ENCODE measurements around the gene EHBP1. TPM values are rescaled to one million over a fixed set of nuclear protein-coding genes. Genes with fewer than 3 reads are reported as not detected.

EHBP1 gene
- total RNA-seq, 2 donors from 2014 or later = 34.6 to 49.8 TPM

DNA sequence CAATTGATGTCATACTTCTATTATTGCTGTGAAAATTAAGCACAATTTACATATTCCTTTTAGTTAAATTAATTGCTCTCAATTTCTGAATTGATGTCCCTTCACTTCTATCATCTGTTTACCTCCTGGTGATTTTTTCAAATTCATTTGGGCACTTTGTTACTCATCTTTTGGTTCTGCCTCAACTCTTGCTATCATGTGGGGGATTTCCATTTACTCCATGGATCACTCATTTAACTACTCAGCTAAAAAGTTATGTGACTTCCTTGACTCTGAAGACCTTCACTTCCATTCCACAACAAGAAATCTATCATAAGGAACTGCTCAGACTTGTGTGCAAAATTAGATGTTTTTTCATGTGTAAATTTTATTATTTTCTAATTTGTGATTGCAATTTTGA lies 126.2 kb downstream of the EHBP1 start:
- H3K4me1 ChIP-seq (ENCODE audit: control insufficient read depth, insufficient read depth, low read length) = no peaks in the 10 kb centered on the region
- Mint-ChIP-seq H3K27me3 (ENCODE audit: insufficient read depth) (no peaks in the 10 kb centered on the region), H3K4me1 (no peaks in the 10 kb centered on the region), H3K27ac (no peak overlapping the region), H3K36me3 (ENCODE audit: low read depth) (peaks cover 53% of the 10 kb centered on the region), H3K4me3 (no peak overlapping the region), H3K9me3 (peaks cover 34% of the 10 kb centered on the region)
- H3K9me3 ChIP-seq (ENCODE audit: control insufficient read depth, low read length) = peaks cover 50% of the 10 kb centered on the region
- peaks cover 28% of the 10 kb centered on the region for H3K36me3 ChIP-seq (ENCODE audit: control insufficient read depth, insufficient read depth, low read length)
- H3K27me3 ChIP-seq (ENCODE audit: control insufficient read depth, insufficient read depth, low read length, poor library complexity, severe bottlenecking) = no peaks in the 10 kb centered on the region
- DNase-seq = no peak
- H3K27ac ChIP-seq (ENCODE audit: low read depth, low read length) = no peak overlapping the region
- no peak overlapping the region for H3K4me3 ChIP-seq (ENCODE audit: low read length)
- TF ChIP-seq CTCF (conservative IDR thresholded peaks at IDR 0.05) = no peak
- no peak overlapping the region for H3K9ac ChIP-seq (ENCODE audit: extremely low read depth, low read length, poor library complexity, severe bottlenecking)

DNA sequence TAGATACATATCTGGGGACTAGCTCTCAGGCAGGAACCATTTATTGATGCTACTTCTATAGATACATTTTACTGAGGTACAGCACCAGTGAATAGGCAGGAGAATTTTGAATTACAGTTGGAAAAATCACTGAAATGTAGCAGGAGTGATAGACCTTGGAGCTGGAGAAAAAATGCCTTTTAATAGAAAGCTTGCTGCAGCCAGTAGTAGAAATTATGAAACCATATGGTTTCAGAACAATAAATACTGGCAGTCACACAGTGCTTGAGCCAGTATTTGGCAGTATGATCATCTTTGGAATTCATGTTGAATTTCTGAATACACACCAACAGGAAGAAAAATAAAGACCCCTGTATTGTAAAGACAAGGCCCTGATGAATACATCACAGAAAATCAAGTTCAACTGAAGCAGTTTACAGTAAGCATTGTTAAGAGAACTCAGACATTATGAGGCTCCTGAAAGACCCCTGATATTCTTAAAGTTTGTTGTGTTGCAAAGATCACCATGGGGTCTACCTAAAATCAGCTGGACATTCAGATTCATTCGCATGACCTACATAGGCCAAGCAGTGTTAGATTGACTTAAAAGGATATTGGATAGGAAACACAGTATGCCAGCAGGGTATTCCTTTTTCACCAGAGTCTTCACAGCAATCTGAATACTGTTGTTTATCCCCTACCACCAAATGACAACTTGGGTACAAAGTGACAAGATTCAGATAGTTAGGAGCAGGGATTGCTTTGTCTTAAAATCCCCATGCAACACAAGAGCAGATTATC lies 139.0 kb downstream of the EHBP1 start:
- Histone ChIP-seq H3K4me3 (ENCODE audit: low read length) (no peak overlapping the region), H3K9ac (ENCODE audit: extremely low read depth, low read length, poor library complexity, severe bottlenecking) (no peak overlapping the region), H3K4me1 (ENCODE audit: control insufficient read depth, insufficient read depth, low read length) (no peaks in the 10 kb centered on the region), H3K27me3 (ENCODE audit: control insufficient read depth, insufficient read depth, low read length, poor library complexity, severe bottlenecking) (no peaks in the 10 kb centered on the region), H3K9me3 (ENCODE audit: control insufficient read depth, low read length) (peaks cover 8% of the 10 kb centered on the region), H3K36me3 (ENCODE audit: control insufficient read depth, insufficient read depth, low read length) (no peaks in the 10 kb centered on the region), H3K27ac (ENCODE audit: low read depth, low read length) (no peak overlapping the region)
- DNase-seq = no peak
- Mint-ChIP-seq H3K9me3 (peaks cover 3% of the 10 kb centered on the region), H3K27me3 (ENCODE audit: insufficient read depth) (no peaks in the 10 kb centered on the region), H3K36me3 (ENCODE audit: low read depth) (peaks cover 5% of the 10 kb centered on the region), H3K4me1 (peaks cover 6% of the 10 kb centered on the region), H3K4me3 (no peak overlapping the region), H3K27ac (peak overlapping the region; percentile 15)
- no peak for TF ChIP-seq CTCF (conservative IDR thresholded peaks at IDR 0.05)
- 71 to 87% methylated on average over 1 of the region's 1 CpG for WGBS, 2 experiments (ENCODE audit: insufficient coverage in 1 of 2, insufficient read length in 1 of 2)

GRCh38 chr2:62845256-62845655 lies 139.7 kb downstream of the EHBP1 start:
- no peak overlapping the region for H3K4me3 ChIP-seq (ENCODE audit: low read length)
- peaks cover 6% of the 10 kb centered on the region for H3K4me1 Mint-ChIP-seq
- H3K9me3 ChIP-seq (ENCODE audit: control insufficient read depth, low read length) = peaks cover 8% of the 10 kb centered on the region
- H3K36me3 Mint-ChIP-seq (ENCODE audit: low read depth) = peaks cover 5% of the 10 kb centered on the region
- H3K27ac ChIP-seq (ENCODE audit: low read depth, low read length) = no peak overlapping the region
- H3K27me3 ChIP-seq (ENCODE audit: control insufficient read depth, insufficient read depth, low read length, poor library complexity, severe bottlenecking) = no peaks in the 10 kb centered on the region
- no peak for TF ChIP-seq CTCF (conservative IDR thresholded peaks at IDR 0.05)
- no peaks in the 10 kb centered on the region for H3K36me3 ChIP-seq (ENCODE audit: control insufficient read depth, insufficient read depth, low read length)
- H3K27me3 Mint-ChIP-seq (ENCODE audit: insufficient read depth) = no peaks in the 10 kb centered on the region
- no peak overlapping the region for H3K9ac ChIP-seq (ENCODE audit: extremely low read depth, low read length, poor library complexity, severe bottlenecking)
- H3K27ac Mint-ChIP-seq = no peak overlapping the region
- H3K4me1 ChIP-seq (ENCODE audit: control insufficient read depth, insufficient read depth, low read length) = no peaks in the 10 kb centered on the region
- no peak for DNase-seq
- H3K9me3 Mint-ChIP-seq = peaks cover 3% of the 10 kb centered on the region
- H3K4me3 Mint-ChIP-seq = no peak overlapping the region

Measured in endodermal cell (in vitro differentiated cells).